Heart right ventricle (tissue), 16 donors: ENCODE data around the gene CR1. TPM values are rescaled to one million over a fixed set of nuclear protein-coding genes. Genes with fewer than 3 reads are reported as not detected.
A peak's percentile ranks its signal among the peaks of the same experiment; 100 is the strongest.
"Not testable (repeated sequence)": the region's sequence is repeated elsewhere in the genome, so short reads cannot be mapped to it uniquely, and the experiment has no call there.

Experiments
- ATAC-seq, 8 donors: fragments of 200-7000 bp; cut with Tn5 transposase; one replicate each; pipeline ENCODE4 v1.9.1; 2020; ENCODE audit warnings: mild to moderate bottlenecking in 8 of 8, moderate library complexity in 8 of 8, moderate number of reproducible peaks in 1 of 8
- DNase-seq, 2 donors: peaks; one replicate each; pipeline ENCODE4 v3.0.0-alpha.2; 2020
- H3K27ac ChIP-seq, 10 donors: fragments of 200-600 bp; sonication (generic) in 2 of 10; one replicate each; pipeline versions ENCODE4 v1.5.0 to v1.8.0; 2020 to 2022; ENCODE audit warnings: mild to moderate bottlenecking in 3 of 10
- H3K27me3 ChIP-seq, 7 donors: fragments of 200-600 bp; one replicate each; pipeline ENCODE4 v1.8.0; 2021 to 2022; ENCODE audit warnings: mild to moderate bottlenecking in 2 of 7
- H3K36me3 ChIP-seq, 9 donors: fragments of 200-600 bp; sonication (generic) in 1 of 9; one replicate each; pipeline versions ENCODE4 v1.5.0 to v1.8.0; 2020 to 2022; ENCODE audit warnings: mild to moderate bottlenecking in 2 of 9
- H3K4me1 ChIP-seq, 9 donors: fragments of 200-600 bp; sonication (generic) in 1 of 9; one replicate each; pipeline versions ENCODE4 v1.5.0 to v1.8.0; 2020 to 2022; ENCODE audit warnings: mild to moderate bottlenecking in 4 of 9
- H3K4me3 ChIP-seq, 10 donors: fragments of 200-600 bp; sonication (generic) in 2 of 10; one replicate each; pipeline versions ENCODE4 v1.5.0 to v1.8.0; 2020 to 2022; ENCODE audit warnings: mild to moderate bottlenecking in 7 of 10, moderate library complexity in 2 of 10
- H3K9me3 ChIP-seq, 11 donors: fragments of 200-600 bp in 10 of 11; sonication (generic) in 2 of 11; one replicate each; pipeline versions ENCODE4 v1.5.0 to v1.8.0; 2013 to 2022; ENCODE audit warnings: mild to moderate bottlenecking in 2 of 11, control low read depth in 1 of 11, moderate library complexity in 1 of 11
- WGBS, 2 donors: extraction: QIAGEN DNeasy Blood & Tissue Kit; methylation state at CpG; one replicate each; pipeline ENCODE4 v1.1.7; 2013; ENCODE audit warnings: inconsistent platforms in 1 of 2; 5-methylcytosine and 5-hydroxymethylcytosine counted together
- intact Hi-C, 10 donors: fragments of 100-400 bp; cut with DNase I; formaldehyde crosslinking; loops; one replicate each; pipeline versions ENCODE4 v1.11.1 to v1.14.2; 2022
- polyA plus RNA-seq, 2 donors: library from polyadenylated mRNA; stranded (reverse); fragments of 200-250 nt; gene quantifications; one replicate each; pipeline ENCODE4 v1.2.3, GENCODE V29; 2013
- total RNA-seq, 10 donors: library from RNA; stranded (reverse); fragmentation: NEBNext Ultra II Directional in 3 of 10; extraction: Animal tissue kit (Norgen Biotek cat#: 25700) in 3 of 10; gene quantifications; one replicate each; pipeline versions ENCODE4 v1.2.1 to v1.2.4, GENCODE V29; 2021 to 2023
- TF ChIP-seq, protein P1 (sequence below), 9 donors: fragments of 200-600 bp; sonication (generic) in 2 of 9; IDR thresholded peaks; one replicate each; pipeline versions ENCODE4 v1.5.0 to v1.8.0; 2021 to 2022; ENCODE audit warnings: antibody characterized with exemption in 9 of 9, mild to moderate bottlenecking in 5 of 9, moderate library complexity in 1 of 9
- donor health status: Arrhythmogenic right ventricular cardiomyopathy.
- donor health status: ischemic (EF 13 %, LVEDD 7.1; RV severe dilation, severe dysfunction).
- donor health status: healthy with polysubstance abuse.
- donor health status: DM: no; HTN: yes; CAD: no.
- donor health status: DM: no; HTN: no; CAD: no.
- donor health status: ischemic (EF 25% LVEDD 6.9; RV normal size, moderate dysfunction).
- donor health status: ischemic (EF 25% LVEDD 5.7; RV mildly dilated, moderate dysfunction).
- donor health status: healthy.
- donor health status: DM: yes; HTN: yes; CAD: no.
- donor health status: Ischemic cardiomyopathy.
- donor health status: ischemic (EF 35%, LVEDD 5.7; RV mildly dilated, moderate dysfunction).
- donor health status: nonischemic (EF 11% LVEDD 7.7; RV severe dilation, severe dysfunction).
- donor health status: DM: yes; HTN: yes; CAD: no.
- donor health status: PGD.
- donor health status: ischemic (EF 29% LVEDD 5.4; RV normal size, mild dysfunction).
- donor health status: nonischemic (EF 23%, LVEDD 6.1; RV moderate dilation, normal function).

CR1 gene
- total and polyA plus RNA-seq, 12 donors = 0.15 to 25.6 (median 1.4) TPM

DNA sequence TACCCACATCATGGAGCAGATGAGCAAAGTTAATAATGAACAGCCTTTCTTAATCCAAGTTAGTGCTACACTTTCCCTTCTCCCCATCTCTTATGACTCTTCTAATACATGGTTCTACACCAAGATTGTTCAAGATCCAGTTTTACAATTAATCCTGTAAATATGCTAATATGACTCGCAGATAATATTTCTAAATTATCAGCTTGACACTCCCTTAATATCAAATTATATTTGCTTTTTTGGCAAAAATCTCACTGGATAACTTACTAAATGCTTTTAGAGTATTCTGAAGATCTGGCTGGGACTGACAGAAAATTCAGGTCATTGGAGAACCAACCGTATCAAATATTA lies 124.6 kb downstream of the CR1 start:
- peaks cover 0 to 67% (median 0%) of the 10 kb centered on the region in 9 donors for H3K36me3 ChIP-seq
- no peak overlapping the region for H3K4me3 ChIP-seq
- 93 to 94% methylated on average over 2 of the region's 2 CpGs for WGBS, 2 donors
- DNase-seq (no peak), ATAC-seq (no peak)
- TF ChIP-seq, protein P1, sequence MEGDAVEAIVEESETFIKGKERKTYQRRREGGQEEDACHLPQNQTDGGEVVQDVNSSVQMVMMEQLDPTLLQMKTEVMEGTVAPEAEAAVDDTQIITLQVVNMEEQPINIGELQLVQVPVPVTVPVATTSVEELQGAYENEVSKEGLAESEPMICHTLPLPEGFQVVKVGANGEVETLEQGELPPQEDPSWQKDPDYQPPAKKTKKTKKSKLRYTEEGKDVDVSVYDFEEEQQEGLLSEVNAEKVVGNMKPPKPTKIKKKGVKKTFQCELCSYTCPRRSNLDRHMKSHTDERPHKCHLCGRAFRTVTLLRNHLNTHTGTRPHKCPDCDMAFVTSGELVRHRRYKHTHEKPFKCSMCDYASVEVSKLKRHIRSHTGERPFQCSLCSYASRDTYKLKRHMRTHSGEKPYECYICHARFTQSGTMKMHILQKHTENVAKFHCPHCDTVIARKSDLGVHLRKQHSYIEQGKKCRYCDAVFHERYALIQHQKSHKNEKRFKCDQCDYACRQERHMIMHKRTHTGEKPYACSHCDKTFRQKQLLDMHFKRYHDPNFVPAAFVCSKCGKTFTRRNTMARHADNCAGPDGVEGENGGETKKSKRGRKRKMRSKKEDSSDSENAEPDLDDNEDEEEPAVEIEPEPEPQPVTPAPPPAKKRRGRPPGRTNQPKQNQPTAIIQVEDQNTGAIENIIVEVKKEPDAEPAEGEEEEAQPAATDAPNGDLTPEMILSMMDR (IDR thresholded peaks at IDR 0.05) = peak in 3 of 9 donors; percentile 11 to 15 (median 14)
- H3K27me3 ChIP-seq = peaks cover 0 to 10% (median 0%) of the 10 kb centered on the region in 7 donors
- H3K27ac ChIP-seq = no peak overlapping the region
- intact Hi-C loops = no loop called here
- H3K4me1 ChIP-seq = no peaks in the 10 kb centered on the region
- peaks cover 0 to 3% (median 0%) of the 10 kb centered on the region in 11 donors for H3K9me3 ChIP-seq

DNA sequence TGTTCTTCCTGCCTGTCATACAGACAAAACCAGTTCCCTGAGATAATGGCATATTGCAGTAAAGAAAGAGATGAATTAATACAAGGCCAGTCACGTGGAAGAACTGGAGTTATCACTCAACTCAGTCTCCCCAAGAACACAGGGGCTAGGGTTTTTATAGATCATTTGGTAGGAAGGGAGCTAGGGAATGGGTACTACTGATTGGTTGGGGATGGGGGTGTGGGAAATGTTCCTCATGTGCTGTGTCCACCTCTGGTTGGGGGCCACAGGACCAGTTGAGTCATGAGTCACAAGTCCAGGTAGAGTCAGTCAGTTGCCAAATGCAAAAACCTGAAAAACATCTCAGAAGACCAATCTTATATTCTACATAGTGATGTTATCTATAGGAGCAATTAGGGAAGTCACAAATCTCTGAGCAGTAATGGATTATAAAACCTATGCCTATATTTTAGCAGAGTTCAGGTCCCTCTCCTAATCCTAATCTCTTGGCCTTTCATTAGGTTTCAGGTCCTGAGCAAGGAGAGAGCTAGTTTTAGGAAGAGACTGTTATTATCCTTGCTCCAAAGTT lies 129.6 kb downstream of the CR1 start:
- ATAC-seq, H3K4me1 ChIP-seq, H3K9me3 ChIP-seq, H3K27me3 ChIP-seq, DNase-seq, H3K27ac ChIP-seq, intact Hi-C loops, H3K4me3 ChIP-seq: not testable (repeated sequence)
- 83 to 85% methylated on average over 1 of the region's 1 CpG for WGBS, 2 donors
- peaks cover 0 to 57% (median 0%) of the 10 kb centered on the region in 9 donors for H3K36me3 ChIP-seq

DNA sequence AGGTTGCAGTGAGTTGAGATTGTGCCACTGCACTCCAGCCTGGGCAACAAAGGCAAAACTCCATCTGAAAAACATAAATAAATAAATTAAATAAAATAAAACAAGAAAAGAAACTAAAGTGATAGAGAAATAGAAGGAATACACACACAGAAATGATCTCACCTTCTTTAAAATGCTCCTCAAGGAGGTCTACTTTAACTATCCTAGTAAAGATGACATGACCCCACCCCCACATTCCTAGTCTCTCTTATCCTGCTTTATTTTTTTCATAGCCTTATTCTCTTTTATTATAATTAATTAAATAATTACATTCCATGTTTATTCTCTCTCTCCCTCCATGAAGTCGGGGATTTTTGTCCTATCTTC lies 131.0 kb downstream of the CR1 start:
- Histone ChIP-seq H3K4me1 (peaks cover 0 to 3% (median 0%) of the 10 kb centered on the region in 9 donors), H3K4me3 (no peak overlapping the region), H3K9me3 (peaks cover 0 to 3% (median 0%) of the 10 kb centered on the region in 11 donors), H3K27ac (no peak overlapping the region), H3K27me3 (peaks cover 0 to 3% (median 0%) of the 10 kb centered on the region in 7 donors), H3K36me3 (peaks cover 0 to 57% (median 0%) of the 10 kb centered on the region in 9 donors)
- intact Hi-C loops = no loop called here
- ATAC-seq (no peak), DNase-seq (no peak)
- WGBS, 2 donors = 89 to 97% methylated on average over 1 of the region's 1 CpG
- TF ChIP-seq, protein P1 (IDR thresholded peaks at IDR 0.05) = no peak

DNA sequence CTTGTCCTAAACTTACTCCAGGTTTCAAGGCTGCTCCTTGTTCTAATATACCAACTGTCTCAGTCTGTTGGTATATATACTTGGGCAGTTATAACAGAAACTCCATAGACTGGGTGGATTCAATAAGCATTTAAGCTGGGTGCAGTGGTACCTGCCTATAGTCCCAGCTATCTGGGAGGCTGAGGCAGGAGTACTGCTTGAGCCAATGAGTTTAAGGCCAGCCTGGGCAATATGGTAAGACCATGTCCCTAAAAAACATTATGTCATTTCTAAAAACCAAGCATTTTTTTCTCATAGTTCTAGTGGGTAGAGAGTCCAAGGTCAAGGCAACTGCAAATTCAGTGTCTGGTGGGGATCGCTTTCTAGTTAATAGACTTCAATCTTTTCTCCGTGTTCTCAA lies 131.5 kb downstream of the CR1 start:
- H3K27ac ChIP-seq = no peak overlapping the region
- intact Hi-C loops = no loop called here
- peaks cover 0 to 3% (median 0%) of the 10 kb centered on the region in 9 donors for H3K4me1 ChIP-seq
- H3K27me3 ChIP-seq = peaks cover 0 to under 1% (median 0%) of the 10 kb centered on the region in 7 donors
- TF ChIP-seq, protein P1 (IDR thresholded peaks at IDR 0.05) = no peak
- peaks cover 0 to 3% (median 0%) of the 10 kb centered on the region in 11 donors for H3K9me3 ChIP-seq
- H3K36me3 ChIP-seq = peaks cover 0 to 57% (median 0%) of the 10 kb centered on the region in 9 donors
- ATAC-seq (no peak), DNase-seq (no peak)
- no peak overlapping the region for H3K4me3 ChIP-seq
- WGBS, 2 donors = 96 to 99% methylated on average over 2 of the region's 2 CpGs

DNA sequence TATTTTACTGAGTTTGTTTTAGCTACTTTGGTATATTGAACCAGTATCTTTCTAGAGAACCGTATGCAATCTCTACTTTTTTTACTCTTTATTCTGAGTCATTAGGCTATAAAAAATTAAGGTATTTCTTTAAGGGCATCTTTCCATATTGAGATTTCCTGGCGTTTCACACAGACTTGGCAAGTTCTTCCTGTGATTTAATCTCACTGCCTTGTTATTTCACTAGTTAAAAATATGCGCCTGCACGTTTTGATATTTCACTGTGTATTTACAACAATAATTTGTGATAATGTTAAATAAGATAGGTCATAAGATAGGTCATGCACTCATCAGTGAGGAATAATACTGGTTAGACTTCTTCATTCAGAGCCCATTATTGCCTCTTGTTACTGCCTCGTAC lies 132.8 kb downstream of the CR1 start:
- Histone ChIP-seq H3K27ac (no peak overlapping the region), H3K27me3 (no peaks in the 10 kb centered on the region), H3K36me3 (peaks cover 0 to 57% (median 0%) of the 10 kb centered on the region in 9 donors), H3K4me3 (no peak overlapping the region), H3K9me3 (peaks cover 0 to 3% (median 0%) of the 10 kb centered on the region in 11 donors), H3K4me1 (peaks cover 0 to 3% (median 0%) of the 10 kb centered on the region in 9 donors)
- 35 to 50% methylated on average over 5 of the region's 5 CpGs for WGBS, 2 donors
- intact Hi-C loops = no loop called here
- TF ChIP-seq, protein P1 (IDR thresholded peaks at IDR 0.05) = no peak
- no peak for DNase-seq
- no peak for ATAC-seq
